HepG2 (cell line): Measurements from ENCODE around the gene SRCIN1. TPM values are rescaled to one million over a fixed set of nuclear protein-coding genes. Genes with fewer than 3 reads are reported as not detected.
A peak's percentile ranks its signal among the peaks of the same experiment; 100 is the strongest.

Experiments used
- ATAC-seq: fragments of 200-7000 bp; cut with Tn5 transposase; 3 replicates; pipeline ENCODE4 v1.9.1; 2020; ENCODE audit warnings: mild to moderate bottlenecking, moderate library complexity
- Bru-seq: library from RNA; stranded (reverse); fragments of 400-500 nt; gene quantifications from one replicate; lab custom pipeline; 2021; lab: Mats Ljungman, UMichigan
- BruChase-seq, 2 experiments: library from RNA; stranded (reverse); fragments of 400-500 nt; gene quantifications; one replicate each; lab custom pipeline; 2021; lab: Mats Ljungman, UMichigan
- BruUV-seq: library from RNA; stranded (reverse); fragments of 400-500 nt; replicated peaks from 2 replicates; lab custom pipeline; 2021; lab: Mats Ljungman, UMichigan
- CTCF ChIA-PET: fragments of 300-600 bp; formaldehyde crosslinking; extraction: SDS; loops from one replicate; lab custom pipeline; 2021; ENCODE audit warnings: low total read pairs, inconsistent platforms, low intra/inter-chr PET ratio; lab: Yijun Ruan, JAX
- POLR2A ChIA-PET: fragments of 350-600 bp; sonication (Branson Sonifier 250); formaldehyde crosslinking; loops from one replicate; lab custom pipeline; 2020; ENCODE audit warnings: antibody characterized with exemption, inconsistent platforms; lab: Yijun Ruan, JAX
- DNase-seq: peaks from one replicate; pipeline ENCODE4 v3.0.0-alpha.2; 2015; ENCODE audit warnings: low spot score
- FAIRE-seq: peaks from 3 replicates; lab custom pipeline; 2011; peaks lifted over from hg19 to GRCh38; lab: Jason Lieb, UNC
- H2AFZ ChIP-seq: one replicate; pipeline ENCODE4 v1.6.1; 2011; ENCODE audit warnings: low read length, inconsistent platforms
- H3K27ac ChIP-seq: fragments of 300-600 bp; 3 replicates; pipeline ENCODE4 v1.8.0; 2011; ENCODE audit warnings: mixed run types, mild to moderate bottlenecking, mixed read lengths, low read length, inconsistent platforms; ENCODE audit not compliant: insufficient read depth; ENCODE audit errors: extremely low read length
- H3K27me3 ChIP-seq, 2 experiments: fragments of 200-600 bp in 1 of 2; 2 replicates in 1 of 2; 3 replicates in 1 of 2; pipeline versions ENCODE4 v1.6.0 to v1.8.0; 2011; ENCODE audit warnings: low read length in 2 of 2, mild to moderate bottlenecking in 2 of 2, moderate library complexity in 2 of 2, inconsistent platforms in 1 of 2; ENCODE audit not compliant: insufficient read depth in 2 of 2, control insufficient read depth in 1 of 2
- H3K36me3 ChIP-seq, 2 experiments: fragments of 200-600 bp in 1 of 2; replicated peaks in 1 of 2; 2 replicates in 1 of 2; 3 replicates in 1 of 2; pipeline versions ENCODE4 v1.5.1 to v1.8.0; 2011; ENCODE audit warnings: low read length in 2 of 2, inconsistent platforms in 1 of 2; ENCODE audit not compliant: insufficient read depth in 2 of 2, control insufficient read depth in 1 of 2
- H3K4me1 ChIP-seq: 2 replicates; pipeline ENCODE4 v1.5.1; 2012; ENCODE audit warnings: low read length, inconsistent platforms; ENCODE audit not compliant: insufficient read depth
- H3K4me2 ChIP-seq: 2 replicates; pipeline ENCODE4 v1.6.0; 2011; ENCODE audit warnings: low read depth, low read length, inconsistent platforms
- H3K4me3 ChIP-seq, 3 experiments: fragments of 200-600 bp in 1 of 3; sonication (generic), shearing (Covaris generic) in 1 of 3; replicated peaks in 1 of 3; 2 replicates each; pipeline ENCODE4 v1.5.1; 2011 to 2016; ENCODE audit warnings: low read length in 3 of 3, inconsistent platforms in 2 of 3, low read depth in 2 of 3, mild to moderate bottlenecking in 2 of 3, control low read depth in 1 of 3, mixed read lengths in 1 of 3; ENCODE audit not compliant: insufficient read depth in 1 of 3
- H3K79me2 ChIP-seq: one replicate; pipeline ENCODE4 v1.6.1; 2011; ENCODE audit warnings: low read length, inconsistent platforms; ENCODE audit not compliant: insufficient read depth
- H3K9ac ChIP-seq: 2 replicates; pipeline ENCODE4 v1.6.0; 2011; ENCODE audit warnings: mild to moderate bottlenecking, low read depth, low read length, inconsistent platforms; ENCODE audit not compliant: insufficient read depth
- H3K9me3 ChIP-seq: 2 replicates; pipeline ENCODE4 v1.5.1; 2012; ENCODE audit warnings: mild to moderate bottlenecking, low read length
- H4K20me1 ChIP-seq: 2 replicates; pipeline ENCODE4 v1.6.0; 2011; ENCODE audit warnings: inconsistent platforms, mild to moderate bottlenecking, low read length, moderate library complexity; ENCODE audit not compliant: insufficient read depth
- CBX5 ChIP-seq: sonication (generic); formaldehyde crosslinking; IDR thresholded peaks from 2 replicates; pipeline ENCODE4 v1.4.0; 2020; ENCODE audit warnings: missing genetic modification reagents, borderline replicate concordance
- E2F5 ChIP-seq: sonication (generic); formaldehyde crosslinking; conservative IDR thresholded peaks from 2 replicates; pipeline ENCODE4 v1.4.0; 2020; ENCODE audit warnings: missing genetic modification reagents
- HIC2 ChIP-seq: sonication (generic); formaldehyde crosslinking; IDR thresholded peaks from 2 replicates; pipeline ENCODE4 v1.9.0; 2022; ENCODE audit warnings: low read depth, missing genetic modification reagents
- NCOA2 ChIP-seq: sonication (generic); formaldehyde crosslinking; IDR thresholded peaks from 2 replicates; pipeline ENCODE4 v1.8.0; 2022; ENCODE audit warnings: inconsistent platforms
- RCOR2 ChIP-seq: IDR thresholded peaks from 2 replicates; pipeline ENCODE4 v1.6.1; 2016; ENCODE audit warnings: missing biosample characterization, missing genetic modification reagents
- RFXANK ChIP-seq: IDR thresholded peaks from 2 replicates; pipeline ENCODE4 v1.6.1; 2016
- STAG1 ChIP-seq: sonication (generic); formaldehyde crosslinking; IDR thresholded peaks from 2 replicates; pipeline ENCODE4 v1.4.0; 2020; ENCODE audit warnings: missing genetic modification reagents
- TMF1 ChIP-seq: sonication (generic); formaldehyde crosslinking; IDR thresholded peaks from 2 replicates; pipeline ENCODE4 v1.8.1; 2022; ENCODE audit warnings: low read depth, missing genetic modification reagents
- ZFP36 ChIP-seq: fragments of 150-350 bp; IDR thresholded peaks from 2 replicates; pipeline ENCODE4 v1.6.1; 2018; ENCODE audit warnings: borderline replicate concordance, low read length, low read depth; ENCODE audit not compliant: partially characterized antibody
- ZNF501 ChIP-seq: sonication (generic); formaldehyde crosslinking; IDR thresholded peaks from 2 replicates; pipeline ENCODE4 v1.5.1; 2020; ENCODE audit warnings: mild to moderate bottlenecking, moderate library complexity, missing genetic modification reagents
- WGBS: methylation state at CpG from one replicate; pipeline ENCODE4 v1.1.6; 2017; ENCODE audit warnings: low lambda C conversion rate; 5-methylcytosine and 5-hydroxymethylcytosine counted together
- in situ Hi-C: cut with HindIII; loops from 2 replicates; pipeline ENCODE4 v1.10.0; 2017; ENCODE audit warnings: low pct_unique_long_range_greater_than_20kb; ENCODE audit not compliant: extremely low pct_ligation_motif_present
- intact Hi-C: fragments of 100-400 bp; cut with micrococcal nuclease; formaldehyde crosslinking; loops from one replicate; pipeline ENCODE4 v1.10.0; 2022; ENCODE audit not compliant: unreplicated experiment
- long read RNA-seq, 2 experiments: library from RNA in 1 of 2; library from polyadenylated mRNA in 1 of 2; stranded (forward) in 1 of 2; unstranded in 1 of 2; transcript quantifications; one replicate each; pipeline ENCODE4 v2.0.0, GENCODE V29; 2019 to 2022
- polyA minus RNA-seq, 3 experiments: library from RNA; depleted of rRNA, polyadenylated mRNA; stranded (reverse); fragments of >200 nt; gene quantifications; 2 replicates each; pipeline ENCODE4 v1.2.3, GENCODE V29; 2011; ENCODE audit warnings: low replicate concordance in 1 of 3
- polyA plus RNA-seq, 8 experiments: library from polyadenylated mRNA; depleted of rRNA in 3 of 8; stranded (reverse) in 7 of 8; unstranded in 1 of 8; fragments of >200 nt; fragmentation: Illumina TruSeq in 4 of 8; extraction: Trizol in 4 of 8; gene quantifications; 2 replicates each; pipeline versions ENCODE4 v1.2.1 to v1.2.3, GENCODE V29; 2011 to 2016; ENCODE audit warnings: low read depth in 4 of 8, missing spikeins in 1 of 8, mixed read lengths in 1 of 8; ENCODE audit not compliant: insufficient read depth in 1 of 8
- total RNA-seq, 5 experiments: library from RNA; depleted of rRNA; stranded (reverse); fragments of >200 nt; fragmentation: Illumina TruSeq; extraction: Trizol; gene quantifications; 2 replicates each; pipeline ENCODE4 v1.2.3, GENCODE V29; 2016; ENCODE audit warnings: low read depth in 1 of 5

SRCIN1 gene, protein sequence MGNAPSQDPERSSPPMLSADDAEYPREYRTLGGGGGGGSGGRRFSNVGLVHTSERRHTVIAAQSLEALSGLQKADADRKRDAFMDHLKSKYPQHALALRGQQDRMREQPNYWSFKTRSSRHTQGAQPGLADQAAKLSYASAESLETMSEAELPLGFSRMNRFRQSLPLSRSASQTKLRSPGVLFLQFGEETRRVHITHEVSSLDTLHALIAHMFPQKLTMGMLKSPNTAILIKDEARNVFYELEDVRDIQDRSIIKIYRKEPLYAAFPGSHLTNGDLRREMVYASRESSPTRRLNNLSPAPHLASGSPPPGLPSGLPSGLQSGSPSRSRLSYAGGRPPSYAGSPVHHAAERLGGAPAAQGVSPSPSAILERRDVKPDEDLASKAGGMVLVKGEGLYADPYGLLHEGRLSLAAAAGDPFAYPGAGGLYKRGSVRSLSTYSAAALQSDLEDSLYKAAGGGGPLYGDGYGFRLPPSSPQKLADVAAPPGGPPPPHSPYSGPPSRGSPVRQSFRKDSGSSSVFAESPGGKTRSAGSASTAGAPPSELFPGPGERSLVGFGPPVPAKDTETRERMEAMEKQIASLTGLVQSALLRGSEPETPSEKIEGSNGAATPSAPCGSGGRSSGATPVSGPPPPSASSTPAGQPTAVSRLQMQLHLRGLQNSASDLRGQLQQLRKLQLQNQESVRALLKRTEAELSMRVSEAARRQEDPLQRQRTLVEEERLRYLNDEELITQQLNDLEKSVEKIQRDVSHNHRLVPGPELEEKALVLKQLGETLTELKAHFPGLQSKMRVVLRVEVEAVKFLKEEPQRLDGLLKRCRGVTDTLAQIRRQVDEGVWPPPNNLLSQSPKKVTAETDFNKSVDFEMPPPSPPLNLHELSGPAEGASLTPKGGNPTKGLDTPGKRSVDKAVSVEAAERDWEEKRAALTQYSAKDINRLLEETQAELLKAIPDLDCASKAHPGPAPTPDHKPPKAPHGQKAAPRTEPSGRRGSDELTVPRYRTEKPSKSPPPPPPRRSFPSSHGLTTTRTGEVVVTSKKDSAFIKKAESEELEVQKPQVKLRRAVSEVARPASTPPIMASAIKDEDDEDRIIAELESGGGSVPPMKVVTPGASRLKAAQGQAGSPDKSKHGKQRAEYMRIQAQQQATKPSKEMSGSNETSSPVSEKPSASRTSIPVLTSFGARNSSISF
- total RNA-seq (2016; rRNA removed; fragmentation: Illumina TruSeq; extraction: Trizol) = 0.90 and 1.2 TPM in 2 replicates
- total RNA-seq (2016; cell fraction: cytosol; rRNA removed; fragmentation: Illumina TruSeq; extraction: Trizol; ENCODE audit: low read depth) = 0.26 and 0.30 TPM in 2 replicates
- total RNA-seq (2016; cell fraction: insoluble cytoplasmic fraction; rRNA removed; fragmentation: Illumina TruSeq; extraction: Trizol) = 0.76 and 1.4 TPM in 2 replicates
- 0.43 and 1.00 TPM in 2 replicates for total RNA-seq (2016; cell fraction: membrane; rRNA removed; fragmentation: Illumina TruSeq; extraction: Trizol)
- total RNA-seq (2016; cell fraction: nucleus; rRNA removed; fragmentation: Illumina TruSeq; extraction: Trizol) = 2.5 and 3.1 TPM in 2 replicates
- 9.6 and 19.8 TPM in 2 replicates for polyA plus RNA-seq (2011; rRNA removed)
- polyA plus RNA-seq (2011; cell fraction: cytosol; rRNA removed) = 2.9 and 4.8 TPM in 2 replicates
- 128 and 143 TPM in 2 replicates for polyA plus RNA-seq (2011; cell fraction: nucleus; rRNA removed)
- 9.9 and 11.0 TPM in 2 replicates for polyA plus RNA-seq (2012)
- 0.26 and 0.32 TPM in 2 replicates for polyA plus RNA-seq (2016; cell fraction: cytosol; fragmentation: Illumina TruSeq; extraction: Trizol; ENCODE audit: low read depth)
- 1.0 and 2.4 TPM in 2 replicates for polyA plus RNA-seq (2016; cell fraction: insoluble cytoplasmic fraction; fragmentation: Illumina TruSeq; extraction: Trizol; ENCODE audit: low read depth)
- 0.64 and 0.68 TPM in 2 replicates for polyA plus RNA-seq (2016; cell fraction: membrane; fragmentation: Illumina TruSeq; extraction: Trizol; ENCODE audit: low read depth)
- 13.9 and 14.2 TPM in 2 replicates for polyA plus RNA-seq (2016; cell fraction: nucleus; fragmentation: Illumina TruSeq; extraction: Trizol; ENCODE audit: insufficient read depth, low read depth)
- 2.4 and 22.5 TPM in 2 replicates for polyA minus RNA-seq (2011; rRNA and poly(A)+ RNA removed; ENCODE audit: low replicate concordance)
- polyA minus RNA-seq (2011; cell fraction: cytosol; rRNA and poly(A)+ RNA removed) = 5.7 and 10.1 TPM in 2 replicates
- polyA minus RNA-seq (2011; cell fraction: nucleus; rRNA and poly(A)+ RNA removed) = 22.4 and 24.7 TPM in 2 replicates
- Bru-seq, nascent RNA = percentile 52 among the genes with signal in this experiment
- BruChase-seq, experiment 1, labeled RNA remaining after a 6-hour chase = percentile 36 among the genes with signal in this experiment
- percentile 51 among the genes with signal in this experiment for BruChase-seq, experiment 2, labeled RNA remaining after a 2-hour chase
- long read RNA-seq, experiment 1 = 0 reads
- long read RNA-seq, experiment 2, partial matches to known transcripts = 3 of 17 reads
- long read RNA-seq, experiment 2, other reads (novel, unspliced or antisense) = 13 of 17 reads

DNA sequence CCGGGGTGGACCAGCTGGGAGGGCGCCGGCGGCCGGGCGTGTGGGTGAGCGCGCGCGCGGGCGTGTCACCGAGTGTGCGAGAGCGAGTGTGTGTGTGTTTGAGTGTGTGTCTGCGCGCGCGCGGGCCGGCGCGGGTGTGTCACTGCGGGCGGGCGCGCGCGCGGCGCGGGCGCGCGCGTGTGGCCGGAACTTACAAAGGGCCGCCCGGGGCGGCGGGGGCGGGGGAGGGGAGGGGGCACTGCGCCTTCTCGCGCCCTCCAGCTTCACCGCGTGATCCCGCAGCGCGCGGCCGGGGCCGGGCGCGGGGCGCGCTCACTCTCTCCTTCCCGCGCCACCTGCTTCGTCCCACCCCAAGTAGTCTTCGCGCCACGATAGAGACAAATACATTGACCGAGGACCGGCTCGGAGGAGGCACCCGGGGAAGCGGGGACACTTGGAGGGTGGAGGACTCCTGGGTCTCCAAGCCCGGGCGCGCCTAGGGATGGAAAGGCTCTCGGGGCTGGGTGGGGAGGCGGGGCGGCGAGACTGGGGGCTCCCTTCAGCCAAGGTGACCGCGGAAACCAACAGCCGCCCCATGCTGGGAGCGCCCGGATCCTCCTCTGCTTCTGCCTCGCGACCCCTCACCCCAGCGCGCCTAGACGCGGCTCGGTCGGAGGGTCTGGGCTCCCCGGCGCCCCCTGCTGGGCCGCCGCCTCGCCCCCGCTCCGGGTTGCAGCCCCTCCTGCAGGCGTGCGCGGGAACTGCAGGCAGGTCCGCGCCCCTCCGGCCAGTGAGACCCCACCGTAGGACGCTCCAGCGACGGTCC lies at the start of gene SRCIN1:
Gene SRCIN1, minus strand, starts transcription at position 112 of the 805 bp plus-strand sequence. CDS start 247 bp downstream, outside the sequence.
- intact Hi-C loops = loop anchor here (1.0 kb wide), 1 partner anchor 51 kb away; no protein-coding TSS in a partner anchor
- Histone ChIP-seq H3K4me3 (peak within 1 kb of the TSS; percentile 76 to 84 (median 83)), H3K4me2 (peak within 1 kb of the TSS; percentile 87), H2AFZ (no peak within 1 kb of the TSS), H3K4me1 (peaks cover 89% of the 10 kb centered on the region), H3K9me3 (no peaks in the 10 kb centered on the region), H4K20me1 (peaks cover 15% of the 10 kb centered on the region; the same call in 1 of the 2 replicates), H3K27ac (peak within 1 kb of the TSS; percentile 88), H3K27me3 (no peaks in the 10 kb centered on the region), H3K36me3 (no peaks in the 10 kb centered on the region), H3K79me2 (peaks cover 3% of the 10 kb centered on the region), H3K9ac (peak within 1 kb of the TSS; percentile 84)
- DNase-seq (peak; percentile 57), FAIRE-seq (no peak), ATAC-seq (peak; percentile 42)
- ChIA-PET POLR2A (interaction anchor here (0.9 to 13.7 kb wide), 15 partner anchors 9 to 95 kb away, joined by 3 to 208 read pairs (median 5); no protein-coding TSS in a partner anchor), CTCF (interaction anchor here (0.7 to 4.9 kb wide), 14 partner anchors 9 to 126 kb away, joined by 3 to 73 read pairs (median 6); no protein-coding TSS in a partner anchor)
- in situ Hi-C loops = loop anchor here (5.0 kb wide), 1 partner anchor 51 kb away; no protein-coding TSS in a partner anchor
- WGBS = 0% methylated on average over 18 of the region's 105 CpGs
- no TSS peak for BruUV-seq
- TF ChIP-seq STAG1 (CRISPR knock-in tag) (peak; percentile 66), HIC2 (CRISPR knock-in tag) (0 out of 2 replicates have a peak, but pooled peaks have one; percentile 14), ZNF501 (CRISPR knock-in tag) (peak; percentile 68; the same call in 1 of the 2 replicates), RFXANK (CRISPR knock-in tag) (no peak), E2F5 (CRISPR knock-in tag) (0 out of 2 replicates have a peak, but pooled peaks have one; percentile 2), ZFP36 (no peak), TMF1 (CRISPR knock-in tag) (peak; percentile 26; the same call in 1 of the 2 replicates), RCOR2 (CRISPR knock-in tag) (peak; percentile 90), NCOA2 (CRISPR knock-in tag) (peak; percentile 35; the same call in 1 of the 2 replicates), CBX5 (CRISPR knock-in tag) (0 out of 2 replicates have a peak, but pooled peaks have one; percentile 22)
